ENCODE data around the gene PLCB3.

The PLCB3 gene

GRCh38 chr11:64222651-64223000 is 28.7 kb upstream of the PLCB3 start:
- no peak for DNase-seq

- DNase-seq: no peak
These were observed 28.2 kb upstream of the PLCB3 start for GRCh38 chr11:64223001-64223651.

GRCh38 chr11:64224151-64224890 is 27.0 kb upstream of the PLCB3 start:
- no peak for DNase-seq

DNA sequence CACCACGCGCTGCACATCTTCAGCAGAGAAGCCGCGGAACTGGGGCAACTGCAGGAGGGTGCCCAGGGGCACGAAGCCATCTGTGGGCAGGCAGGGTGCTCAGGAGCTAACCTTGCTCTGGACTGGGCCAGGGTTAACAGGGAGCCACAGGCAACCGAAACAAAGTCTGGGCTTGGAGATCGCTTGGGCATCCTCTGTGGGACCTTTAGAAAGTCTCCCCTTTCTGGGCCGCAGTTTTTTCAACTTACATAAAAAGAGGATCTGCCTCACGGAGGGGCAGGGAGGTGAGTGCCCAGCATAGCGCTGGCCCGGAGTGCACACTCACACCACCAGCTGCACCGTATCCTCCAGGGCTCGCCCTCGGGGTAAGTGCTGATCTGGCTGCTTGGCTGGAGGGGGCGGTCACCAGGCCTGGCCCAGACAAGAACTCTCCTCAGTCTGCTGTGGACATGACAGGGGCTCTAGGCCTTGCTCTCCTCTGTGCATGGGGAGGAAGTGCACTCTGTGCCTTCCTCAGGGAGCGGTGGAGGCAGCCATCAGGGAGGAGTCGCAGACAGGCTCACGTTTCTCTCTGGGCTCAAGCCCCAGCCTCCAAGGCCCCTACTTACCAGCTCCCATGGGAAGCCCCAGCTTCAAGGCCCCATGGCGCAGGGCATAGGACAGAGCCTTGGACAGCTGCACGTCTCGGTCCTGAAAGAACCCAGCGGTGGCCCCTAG is 26.3 kb upstream of the PLCB3 start:
- no peak for DNase-seq

DNA sequence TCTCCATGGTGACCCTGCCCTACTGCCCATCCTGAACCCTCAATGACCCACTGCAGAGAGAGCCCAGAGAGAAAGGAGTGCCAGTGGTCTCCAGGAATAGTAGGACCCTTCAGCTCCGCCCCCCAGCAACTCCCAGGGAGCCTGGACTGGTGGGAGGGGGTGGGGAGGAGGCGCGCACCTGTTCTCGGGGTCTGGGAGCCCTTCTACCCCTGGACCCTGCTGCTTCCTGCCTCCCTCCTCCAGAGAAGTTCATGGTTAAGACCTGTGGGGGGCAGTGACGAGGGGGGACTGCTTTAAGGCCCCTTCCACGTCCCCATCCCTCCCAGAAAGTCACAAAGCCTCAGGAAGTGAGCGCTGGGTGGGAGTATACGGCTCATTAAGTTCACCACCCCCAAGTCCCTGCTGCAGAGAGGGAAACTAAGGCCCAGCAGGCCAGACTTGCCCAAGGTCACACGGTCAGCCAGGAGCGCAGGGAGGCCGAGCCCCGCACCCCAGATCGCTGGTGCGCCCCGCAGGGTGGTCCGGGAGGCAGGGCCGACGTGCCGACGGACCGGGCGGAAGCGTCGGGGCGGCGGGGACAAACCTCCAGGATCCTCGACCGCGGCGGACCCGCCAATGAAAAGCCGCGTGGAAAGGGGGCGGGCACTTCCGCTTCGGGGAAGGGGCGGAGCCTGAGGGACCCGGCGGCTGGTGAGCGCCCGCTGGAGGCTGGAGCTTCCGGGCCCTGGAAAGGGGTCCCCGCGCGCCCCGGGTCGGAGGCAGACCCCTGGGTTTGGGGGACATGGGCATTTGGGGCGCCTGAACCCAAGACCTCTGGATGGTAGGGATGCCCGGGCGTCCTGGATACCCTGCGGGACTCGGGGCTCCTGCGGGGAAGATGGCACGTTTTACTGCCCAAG is 25.5 kb upstream of the PLCB3 start, which contains the start of the genes NUDT22 and TRPT1:
TSS of gene NUDT22 (plus strand) at position 667 of the 899 bp plus-strand sequence. CDS start 379 bp downstream, outside the sequence.
TSS of gene TRPT1 (minus strand) at position 579 of the 899 bp plus-strand sequence. CDS start at position 253, 326 bp downstream.
- DNase-seq: peak; percentile 52

DNA sequence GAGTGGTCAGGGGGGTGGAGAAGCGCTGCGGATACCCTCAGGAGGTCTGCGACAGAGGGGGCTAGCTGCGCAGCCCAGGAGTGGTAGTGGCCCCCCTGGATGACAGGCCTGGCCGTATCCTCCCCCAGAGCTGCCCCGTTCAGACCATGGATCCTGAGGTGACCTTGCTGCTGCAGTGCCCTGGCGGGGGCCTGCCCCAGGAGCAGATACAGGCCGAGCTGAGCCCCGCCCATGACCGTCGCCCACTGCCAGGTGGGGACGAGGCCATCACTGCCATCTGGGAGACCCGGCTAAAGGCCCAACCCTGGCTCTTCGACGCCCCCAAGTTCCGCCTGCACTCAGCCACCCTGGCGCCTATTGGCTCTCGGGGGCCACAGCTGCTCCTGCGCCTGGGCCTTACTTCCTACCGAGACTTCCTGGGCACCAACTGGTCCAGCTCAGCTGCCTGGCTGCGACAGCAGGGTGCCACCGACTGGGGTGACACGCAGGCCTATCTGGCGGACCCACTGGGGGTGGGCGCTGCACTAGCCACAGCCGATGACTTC is 24.8 kb upstream of the PLCB3 start:
- DNase-seq: no peak

DNA sequence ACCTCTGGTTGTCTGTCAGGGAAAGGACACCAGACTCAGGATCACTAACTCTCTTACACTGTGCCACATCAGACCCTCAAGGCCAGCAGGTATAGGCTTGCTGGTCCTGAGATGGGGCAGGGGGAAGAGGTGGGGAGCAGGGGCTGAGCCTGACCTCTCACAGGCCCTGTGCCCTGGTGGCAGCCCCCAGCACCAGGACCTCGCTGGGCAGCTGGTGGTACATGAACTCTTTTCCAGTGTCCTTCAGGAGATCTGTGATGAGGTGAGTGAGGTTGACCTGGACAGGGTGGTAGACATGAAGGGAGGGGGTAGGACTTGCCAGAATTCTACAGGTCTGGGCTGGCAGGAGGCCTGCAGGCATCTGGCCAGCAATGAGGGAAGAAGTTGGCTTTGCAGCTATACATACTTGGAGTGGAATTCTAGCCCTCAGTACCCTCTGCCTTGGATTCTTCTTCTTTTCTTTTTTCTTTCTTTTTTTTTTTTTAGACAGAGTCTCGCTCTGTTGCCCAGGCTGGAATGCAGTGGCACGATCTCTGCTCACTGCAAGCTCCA is 23.8 kb upstream of the PLCB3 start:
- no peak for DNase-seq

DNA sequence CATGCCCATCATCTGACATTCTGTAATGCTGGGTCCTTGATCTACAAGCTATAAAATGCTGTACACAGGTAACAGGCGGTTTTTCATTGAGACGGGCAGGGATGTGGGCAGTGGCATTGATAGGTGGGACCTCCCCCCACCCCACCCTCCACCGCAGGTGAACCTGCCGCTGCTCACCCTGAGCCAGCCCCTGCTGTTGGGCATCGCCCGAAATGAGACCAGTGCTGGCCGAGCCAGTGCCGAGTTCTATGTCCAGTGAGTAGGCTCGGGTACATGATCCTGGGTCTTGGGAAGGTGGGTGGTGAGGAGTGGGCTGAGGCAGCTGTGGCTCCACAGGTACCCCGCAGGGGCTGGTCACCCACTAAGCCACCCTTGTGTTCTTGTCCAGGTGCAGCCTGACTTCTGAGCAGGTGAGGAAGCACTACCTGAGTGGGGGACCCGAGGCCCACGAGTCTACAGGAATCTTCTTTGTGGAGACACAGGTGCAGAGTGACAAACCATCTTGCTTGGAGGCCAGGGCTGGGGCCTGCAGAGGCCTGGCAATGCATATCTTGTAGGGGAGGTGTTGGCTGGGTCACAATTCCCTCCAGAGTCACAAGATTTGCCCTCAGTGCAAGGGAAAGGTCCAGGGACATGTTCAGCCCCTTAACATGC is 22.1 kb upstream of the PLCB3 start:
- no peak for DNase-seq

DNA sequence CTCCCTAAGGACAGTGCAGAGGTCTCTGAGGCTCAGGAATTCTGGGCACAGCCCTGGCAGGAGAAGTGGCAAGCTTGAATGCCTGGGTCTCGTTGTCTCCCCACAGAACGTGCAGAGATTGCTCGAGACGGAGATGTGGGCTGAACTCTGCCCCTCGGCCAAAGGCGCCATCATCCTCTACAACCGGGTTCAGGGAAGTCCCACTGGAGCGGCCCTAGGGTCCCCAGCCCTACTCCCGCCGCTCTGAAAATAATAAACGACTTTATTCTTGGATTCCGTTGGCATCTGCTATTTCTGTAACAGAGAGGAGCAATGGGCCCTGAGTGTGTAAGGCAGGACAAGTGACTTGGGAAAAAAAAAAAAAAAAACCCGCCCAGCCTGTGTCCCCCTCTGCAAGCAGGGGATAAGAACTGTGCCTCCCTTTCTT is 21.6 kb upstream of the PLCB3 start:
- no peak for DNase-seq

- DNase-seq: peak; percentile 84
These were observed 21.0 kb upstream of the PLCB3 start, which contains the start of gene DNAJC4 for GRCh38 chr11:64230171-64230984. Gene DNAJC4 (plus strand): TSS chr11:64230548. CDS start chr11:64230855, 307 bp downstream.

DNA sequence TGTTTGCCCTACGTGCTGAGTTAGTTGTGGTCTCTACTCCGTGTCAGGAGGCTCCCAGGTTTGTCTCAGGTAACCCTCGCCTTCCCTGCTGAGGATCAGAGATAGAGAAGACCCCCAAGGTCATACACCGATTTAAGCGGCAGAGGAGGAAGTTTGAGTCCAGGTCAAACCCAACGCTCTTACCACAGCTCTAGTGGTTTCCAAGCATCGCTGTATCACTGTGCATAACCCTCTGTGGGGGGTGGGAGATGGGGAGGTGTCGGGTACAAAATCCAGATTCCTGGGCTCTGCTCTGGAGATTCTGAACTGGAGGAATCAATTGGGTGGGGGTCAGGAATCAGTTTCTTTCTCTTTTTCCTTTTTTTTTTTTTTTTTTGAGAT is 20.4 kb upstream of the PLCB3 start:
- DNase-seq: no peak

DNA sequence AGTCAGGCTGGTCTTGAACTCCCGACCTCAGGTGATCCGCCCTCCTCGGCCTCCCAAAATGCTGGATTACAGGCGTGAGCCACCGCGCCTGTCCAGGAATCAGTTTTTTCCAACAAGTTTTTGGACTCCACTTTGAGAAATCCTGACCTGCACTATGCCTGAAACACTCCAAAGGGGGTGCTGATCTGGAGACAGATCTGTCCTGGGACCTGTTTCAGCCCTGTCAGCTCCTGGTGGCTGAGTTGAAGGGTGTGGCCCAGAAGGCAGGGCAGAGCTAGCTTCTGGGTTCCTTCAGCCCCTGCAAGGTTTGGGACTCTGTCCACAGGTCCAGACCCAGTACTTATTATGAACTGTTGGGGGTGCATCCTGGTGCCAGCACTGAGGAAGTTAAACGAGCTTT is 19.8 kb upstream of the PLCB3 start:
- DNase-seq: no peak

DNA sequence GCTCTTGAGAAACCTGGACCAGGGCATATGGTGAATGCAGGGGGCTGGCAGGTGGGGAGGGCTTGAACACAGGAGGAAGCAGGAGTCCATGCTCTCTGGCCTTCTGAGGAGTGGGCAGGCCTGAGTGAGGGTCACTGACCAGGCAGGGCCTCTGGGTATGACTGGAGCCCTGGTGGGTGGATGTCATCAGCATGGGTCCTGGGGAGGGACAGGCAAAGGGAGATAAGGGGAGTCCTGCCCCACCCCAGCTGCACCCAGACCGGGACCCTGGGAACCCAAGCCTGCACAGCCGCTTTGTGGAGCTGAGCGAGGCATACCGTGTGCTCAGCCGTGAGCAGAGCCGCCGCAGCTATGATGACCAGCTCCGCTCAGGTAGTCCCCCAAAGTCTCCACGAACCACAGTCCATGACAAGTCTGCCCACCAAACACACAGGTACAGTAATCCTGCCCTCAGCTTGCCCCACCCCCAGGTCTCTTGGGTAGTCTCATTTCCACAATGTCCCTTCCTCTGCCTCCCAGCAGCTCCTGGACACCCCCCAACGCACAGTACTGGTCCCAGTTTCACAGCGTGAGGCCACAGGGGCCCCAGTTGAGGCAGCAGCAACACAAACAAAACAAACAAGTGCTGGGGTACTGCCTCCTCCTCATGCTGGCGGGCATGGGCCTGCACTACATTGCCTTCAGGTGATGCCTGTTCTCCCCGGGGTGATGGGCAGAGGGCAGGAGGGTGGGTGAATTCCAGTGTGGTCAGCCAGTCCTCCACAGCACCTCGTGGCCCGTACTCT is 19.0 kb upstream of the PLCB3 start:
- DNase-seq: no peak

DNA sequence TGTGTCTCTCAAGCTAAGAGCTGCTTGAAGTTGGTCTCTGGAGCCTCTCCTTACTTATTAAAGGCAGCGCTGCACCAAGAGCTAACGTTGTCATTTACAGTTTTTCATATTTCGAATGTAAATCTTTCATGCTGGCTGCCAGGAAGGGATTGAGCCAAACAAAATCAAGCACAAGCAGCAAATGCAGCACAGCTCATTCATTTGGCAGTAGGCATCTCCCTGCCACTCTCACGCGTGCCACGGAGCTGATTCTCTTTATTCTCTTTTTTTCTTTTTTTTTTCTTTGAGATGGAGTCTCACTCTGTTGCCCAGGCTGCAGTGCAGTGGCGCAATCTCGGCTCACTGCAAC is 18.4 kb upstream of the PLCB3 start:
- DNase-seq: no peak

DNA sequence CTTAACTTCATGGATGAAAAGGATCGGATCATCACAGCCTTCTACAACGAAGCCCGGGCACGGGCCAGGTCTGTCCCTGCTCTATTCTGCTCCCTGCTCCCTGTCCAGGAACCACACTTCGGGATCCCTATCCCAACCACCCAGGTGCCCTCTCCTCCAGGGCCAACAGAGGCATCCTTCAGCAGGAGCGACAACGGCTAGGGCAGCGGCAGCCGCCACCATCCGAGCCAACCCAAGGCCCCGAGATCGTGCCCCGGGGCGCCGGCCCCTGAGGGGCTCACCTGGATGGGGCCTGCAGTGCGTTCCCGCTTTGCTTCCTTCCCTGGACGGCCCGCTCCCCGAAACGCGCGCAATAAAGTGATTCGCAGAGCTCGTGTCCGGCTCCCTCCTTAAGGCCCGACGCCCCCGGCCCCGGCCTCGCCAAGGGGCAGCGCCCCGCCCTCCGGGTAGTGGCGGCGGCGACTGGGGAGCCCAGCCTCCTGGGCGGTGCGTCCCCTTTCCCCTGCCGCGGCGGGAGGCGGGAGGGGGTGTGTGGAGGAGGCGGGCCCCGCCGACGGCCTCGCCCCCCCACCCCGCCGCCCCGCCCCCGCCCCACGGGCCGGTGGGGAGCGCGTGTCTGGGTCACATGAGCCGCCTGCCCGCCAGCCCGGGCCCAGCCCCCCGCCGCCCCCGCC is 17.3 kb upstream of the PLCB3 start, which contains the start of gene VEGFB:
TSS of gene VEGFB (plus strand) at position 672 of the 674 bp plus-strand sequence. CDS start 250 bp downstream, outside the sequence.
- DNase-seq: no peak

GRCh38 chr11:64234647-64235379 is 16.5 kb upstream of the PLCB3 start:
- no peak for DNase-seq

GRCh38 chr11:64235437-64236161 is 15.7 kb upstream of the PLCB3 start:
- no peak for DNase-seq

Measured in NCI-H446 treated with DMSO at 0.1 percent for 48 hours (cell line).